Activated CD4-positive, alpha-beta memory T cell treated with anti-CD3 and anti-CD28 coated beads for 36 hours (primary cell): ENCODE data around the gene GLIPR1L1. TPM values are rescaled to one million over a fixed set of nuclear protein-coding genes. Genes with fewer than 3 reads are reported as not detected.

ENCODE experiments used
- CTCF ChIA-PET: fragments of 350-600 bp; sonication (Branson Sonifier 250); formaldehyde crosslinking; loops from one replicate; lab custom pipeline; 2021; ENCODE audit warnings: antibody characterized with exemption, inconsistent platforms; lab: Charles Lee
- POLR2A ChIA-PET: fragments of 350-600 bp; sonication (Branson Sonifier 250); formaldehyde crosslinking; loops from one replicate; lab custom pipeline; 2021; ENCODE audit warnings: antibody characterized with exemption; lab: Charles Lee
- DNase-seq: peaks from one replicate; pipeline ENCODE4 v3.0.0-alpha.2; 2020
- H3K27ac Mint-ChIP-seq: one replicate; pipeline ENCODE4 v1.8.0; 2021; ENCODE audit warnings: mixed read lengths
- H3K27me3 Mint-ChIP-seq: one replicate; pipeline ENCODE4 v1.8.0; 2021; ENCODE audit warnings: mixed read lengths
- H3K36me3 Mint-ChIP-seq: one replicate; pipeline ENCODE4 v1.8.0; 2021; ENCODE audit warnings: mixed read lengths
- H3K4me1 Mint-ChIP-seq: one replicate; pipeline ENCODE4 v1.8.0; 2021; ENCODE audit warnings: low read depth, mixed read lengths
- H3K4me3 Mint-ChIP-seq: one replicate; pipeline ENCODE4 v1.8.0; 2021; ENCODE audit warnings: mild to moderate bottlenecking, mixed read lengths
- H3K9me3 Mint-ChIP-seq: one replicate; pipeline ENCODE4 v1.8.0; 2021; ENCODE audit warnings: mixed read lengths
- intact Hi-C: fragments of 100-400 bp; cut with micrococcal nuclease; formaldehyde crosslinking; loops from one replicate; pipeline ENCODE4 v1.15.1; 2023
- total RNA-seq, 2 experiments: library from RNA; stranded (reverse); gene quantifications; one replicate each; pipeline ENCODE4 v1.2.3, GENCODE V29; 2021

The GLIPR1L1 gene
- total RNA-seq, 2 experiments from 2014 or later, result not detected

DNA sequence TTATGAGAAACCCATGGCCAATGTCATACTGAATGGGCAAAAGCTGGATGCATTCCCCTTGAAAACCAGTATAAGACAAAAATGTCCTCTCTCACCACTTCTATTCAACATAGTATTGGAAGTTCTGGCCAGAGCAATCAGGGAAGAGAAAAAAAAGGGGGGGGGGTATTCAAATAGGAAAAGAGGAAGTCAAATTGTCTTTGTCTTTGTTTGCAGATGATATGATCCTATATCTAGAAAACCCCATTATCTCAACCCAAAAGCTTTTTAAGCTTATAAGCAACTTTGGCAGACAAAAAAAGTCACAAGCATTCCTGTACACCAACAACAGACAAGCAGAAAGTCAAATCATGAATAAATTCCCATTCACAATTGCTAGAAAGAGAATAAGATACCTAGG, 19.5 kb downstream of the GLIPR1L1 start:
- Mint-ChIP-seq H3K27me3 (peaks cover 1% of the 10 kb centered on the region), H3K36me3 (peaks cover 18% of the 10 kb centered on the region), H3K27ac (no peak overlapping the region), H3K4me3 (no peak overlapping the region), H3K9me3 (peaks cover 25% of the 10 kb centered on the region), H3K4me1 (no peaks in the 10 kb centered on the region)
- ChIA-PET CTCF (interaction anchor here (0.9 kb wide), 1 partner anchor 151 kb away, joined by 4 read pairs; no protein-coding TSS in a partner anchor), POLR2A (no interaction called here)
- intact Hi-C loops, result no loop called here
- DNase-seq, result no peak

DNA sequence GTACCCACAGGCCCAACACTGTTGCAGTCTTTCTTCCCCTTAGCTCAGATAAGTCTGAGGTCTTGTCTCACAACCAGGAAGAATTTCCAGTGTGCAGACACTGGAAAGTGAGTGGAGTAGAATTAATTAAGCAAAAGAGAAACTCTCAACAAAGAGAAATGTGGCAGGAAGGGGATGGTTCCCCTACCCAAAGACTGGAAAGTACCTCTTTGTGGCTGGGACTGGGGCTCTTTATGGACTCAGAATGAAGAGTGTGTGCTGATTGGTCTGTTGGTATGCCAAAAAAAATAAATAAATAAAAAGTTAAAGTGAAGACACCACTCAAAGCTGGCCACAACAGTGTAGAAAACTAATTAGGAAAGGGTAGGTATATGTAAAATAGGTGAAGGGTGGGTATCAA, 26.4 kb downstream of the GLIPR1L1 start:
- CTCF ChIA-PET, result no interaction called here

DNA sequence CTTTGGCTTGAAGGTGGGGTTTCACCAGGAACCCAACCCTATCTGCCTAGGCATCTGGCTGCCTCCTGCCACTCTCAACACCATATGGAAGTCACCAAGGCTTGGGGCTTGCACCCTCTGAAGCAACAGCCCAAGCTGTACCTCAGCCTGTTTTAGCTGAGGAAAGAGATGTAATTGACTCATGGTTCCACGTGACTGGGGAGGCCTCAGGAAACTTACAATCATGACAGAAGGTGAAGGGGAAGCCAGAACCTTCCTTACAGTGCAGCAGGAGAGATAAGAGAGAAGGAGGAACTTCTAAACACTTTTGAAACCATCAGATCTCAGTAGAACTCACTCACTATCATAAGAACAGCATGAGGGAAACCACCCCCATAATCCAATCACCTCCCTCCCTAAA, 26.9 kb downstream of the GLIPR1L1 start:
- DNase-seq, result no peak
- Mint-ChIP-seq H3K27me3 (no peaks in the 10 kb centered on the region), H3K4me3 (no peak overlapping the region), H3K4me1 (peaks cover 13% of the 10 kb centered on the region), H3K9me3 (peaks cover 14% of the 10 kb centered on the region), H3K36me3 (peaks cover 2% of the 10 kb centered on the region), H3K27ac (no peak overlapping the region)
- intact Hi-C loops, result no loop called here
- ChIA-PET CTCF (no interaction called here), POLR2A (no interaction called here)

More for the DNA sequence above, 26.4 kb downstream of the GLIPR1L1 start:
- peaks cover 2% of the 10 kb centered on the region for H3K36me3 Mint-ChIP-seq
- intact Hi-C loops, result no loop called here
- no peak overlapping the region for H3K4me3 Mint-ChIP-seq
- DNase-seq, result no peak
- no peaks in the 10 kb centered on the region for H3K27me3 Mint-ChIP-seq
- peaks cover 14% of the 10 kb centered on the region for H3K9me3 Mint-ChIP-seq
- H3K27ac Mint-ChIP-seq, result no peak overlapping the region
- POLR2A ChIA-PET, result no interaction called here
- peaks cover 10% of the 10 kb centered on the region for H3K4me1 Mint-ChIP-seq

DNA sequence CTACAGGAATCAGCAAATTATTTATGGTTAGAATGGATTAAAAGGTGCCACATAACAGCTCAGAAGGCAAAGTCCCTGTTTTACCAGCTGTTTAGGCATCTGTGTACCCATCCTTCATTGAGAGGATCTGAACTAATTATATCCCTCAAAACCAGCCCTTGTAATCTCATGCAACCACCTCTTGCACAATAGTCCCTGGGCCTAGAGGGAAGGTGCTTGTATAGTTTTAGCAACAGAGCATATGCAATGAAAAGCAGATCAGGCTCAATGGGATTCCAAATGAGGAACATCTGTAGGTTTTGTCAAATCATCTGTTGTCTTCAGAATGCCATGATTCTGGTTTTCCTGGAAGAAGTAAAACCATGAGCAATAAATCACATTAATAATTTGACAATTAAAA, 30.4 kb downstream of the GLIPR1L1 start:
- peaks cover 11% of the 10 kb centered on the region for H3K9me3 Mint-ChIP-seq

DNA sequence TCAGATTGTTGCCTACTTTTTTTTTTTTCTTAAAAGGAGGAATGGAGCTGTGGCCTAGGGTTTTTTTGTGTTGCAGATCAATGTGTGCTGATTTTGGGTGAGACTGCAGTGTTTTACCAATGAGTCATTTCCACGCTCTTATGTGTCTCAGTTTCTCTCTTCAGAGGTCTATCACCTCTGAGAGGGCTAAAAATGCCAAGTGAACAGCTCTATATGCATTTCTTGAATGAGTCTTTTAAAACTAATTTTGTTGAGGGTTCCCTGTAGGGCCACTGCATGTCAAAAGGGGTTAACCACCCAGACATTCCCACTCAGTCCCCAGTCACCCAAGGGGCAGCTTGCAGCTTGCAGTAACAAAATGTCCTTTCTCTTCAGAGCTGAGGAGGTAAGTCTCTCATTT, 32.2 kb downstream of the GLIPR1L1 start:
- H3K9me3 Mint-ChIP-seq, result peaks cover 1% of the 10 kb centered on the region
- DNase-seq, result no peak
- POLR2A ChIA-PET, result no interaction called here
- intact Hi-C loops, result no loop called here
- H3K27ac Mint-ChIP-seq, result no peak overlapping the region
- no peaks in the 10 kb centered on the region for H3K36me3 Mint-ChIP-seq
- peaks cover 9% of the 10 kb centered on the region for H3K4me1 Mint-ChIP-seq
- no peaks in the 10 kb centered on the region for H3K27me3 Mint-ChIP-seq
- no peak overlapping the region for H3K4me3 Mint-ChIP-seq
- CTCF ChIA-PET, result interaction anchor here (1.6 kb wide), 1 partner anchor 118 kb away, joined by 4 read pairs; no protein-coding TSS in a partner anchor

More for the DNA sequence above, 30.4 kb downstream of the GLIPR1L1 start:
- Mint-ChIP-seq H3K4me1 (peaks cover 19% of the 10 kb centered on the region), H3K27ac (no peak overlapping the region), H3K36me3 (peaks cover 2% of the 10 kb centered on the region), H3K27me3 (no peaks in the 10 kb centered on the region), H3K4me3 (no peak overlapping the region)
- intact Hi-C loops, result no loop called here
- no peak for DNase-seq
- POLR2A ChIA-PET, result no interaction called here
- CTCF ChIA-PET, result interaction anchor here (0.7 to 1.0 kb wide), 2 partner anchors 31 to 683 kb away, joined by 3 read pairs; no protein-coding TSS in a partner anchor

DNA sequence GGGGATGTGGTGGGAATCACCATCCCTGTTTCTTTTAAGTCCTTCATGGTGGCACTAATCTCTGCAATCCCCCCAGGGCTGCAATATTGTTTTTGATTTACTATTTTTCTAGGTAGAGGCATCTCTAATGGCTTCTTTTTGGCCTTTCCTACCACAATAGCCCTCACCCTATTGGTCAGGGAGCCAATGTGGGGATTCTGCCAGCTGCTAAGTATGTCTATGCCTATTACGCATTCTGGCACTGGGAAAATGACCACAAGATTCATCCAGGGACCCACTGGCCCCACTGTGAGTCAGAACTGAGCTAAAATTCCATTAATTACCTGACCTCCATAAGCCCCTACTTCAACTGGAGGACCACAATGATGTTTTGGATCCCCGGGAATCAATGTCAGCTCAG, 40.5 kb downstream of the GLIPR1L1 start:
- ChIA-PET CTCF (interaction anchor here (1.3 kb wide), 1 partner anchor 16 kb away, joined by 4 read pairs; the partner anchor contains the start of gene GLIPR1L2), POLR2A (no interaction called here)
- Mint-ChIP-seq H3K27ac (no peak overlapping the region), H3K36me3 (no peaks in the 10 kb centered on the region), H3K4me3 (no peak overlapping the region), H3K9me3 (no peaks in the 10 kb centered on the region), H3K4me1 (no peaks in the 10 kb centered on the region), H3K27me3 (no peaks in the 10 kb centered on the region)
- DNase-seq, result no peak
- intact Hi-C loops, result no loop called here

DNA sequence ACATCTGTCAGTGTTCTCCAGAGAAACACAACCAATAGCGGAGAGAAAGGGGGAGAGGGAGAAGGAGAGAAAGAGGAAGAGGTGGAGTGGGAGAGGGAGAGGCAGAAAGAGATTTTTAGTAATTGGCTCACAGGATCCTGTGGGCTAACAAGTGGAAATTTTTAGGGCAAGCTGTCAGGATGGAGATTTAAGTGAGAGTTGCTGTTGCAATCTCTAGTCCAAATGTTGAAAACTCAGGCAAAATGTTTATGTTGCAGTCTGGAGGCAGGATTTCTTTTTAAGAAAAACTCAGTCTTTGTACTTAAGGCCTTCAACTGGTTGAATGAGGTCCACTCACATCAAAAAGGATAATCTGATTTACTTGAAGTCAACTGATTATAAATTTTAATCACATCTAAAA, 43.9 kb downstream of the GLIPR1L1 start:
- intact Hi-C loops, result no loop called here
- POLR2A ChIA-PET, result no interaction called here
- Mint-ChIP-seq H3K36me3 (no peaks in the 10 kb centered on the region), H3K27ac (no peak overlapping the region), H3K27me3 (no peaks in the 10 kb centered on the region), H3K4me3 (no peak overlapping the region), H3K9me3 (no peaks in the 10 kb centered on the region), H3K4me1 (no peaks in the 10 kb centered on the region)
- CTCF ChIA-PET, result no interaction called here
- no peak for DNase-seq

DNA sequence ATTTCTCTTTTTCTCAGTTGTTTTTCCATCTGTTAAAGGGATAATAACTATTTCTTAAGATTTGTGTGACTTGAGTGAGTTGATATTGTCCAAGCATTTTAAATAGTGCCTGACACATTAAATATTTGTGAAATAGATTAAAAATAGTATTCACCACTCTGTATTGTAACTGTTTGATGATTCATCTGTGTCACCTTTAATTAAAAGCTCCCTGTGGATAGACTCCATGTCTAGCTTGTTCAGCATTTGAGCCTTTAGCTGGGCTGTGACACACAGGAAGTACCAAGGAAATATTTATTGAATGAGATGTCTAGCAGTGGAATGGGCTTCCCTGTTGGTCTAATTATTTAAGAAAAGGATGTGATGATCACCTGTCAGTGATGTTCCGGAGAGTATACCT, 54.6 kb downstream of the GLIPR1L1 start:
- DNase-seq, result no peak
- H3K9me3 Mint-ChIP-seq, result peaks cover 4% of the 10 kb centered on the region
- H3K4me1 Mint-ChIP-seq, result peaks cover 34% of the 10 kb centered on the region
- ChIA-PET CTCF (no interaction called here), POLR2A (no interaction called here)
- peak overlapping the region; percentile 93 for H3K27ac Mint-ChIP-seq
- H3K27me3 Mint-ChIP-seq, result no peaks in the 10 kb centered on the region
- no peaks in the 10 kb centered on the region for H3K36me3 Mint-ChIP-seq
- H3K4me3 Mint-ChIP-seq, result no peak overlapping the region
- intact Hi-C loops, result no loop called here

DNA sequence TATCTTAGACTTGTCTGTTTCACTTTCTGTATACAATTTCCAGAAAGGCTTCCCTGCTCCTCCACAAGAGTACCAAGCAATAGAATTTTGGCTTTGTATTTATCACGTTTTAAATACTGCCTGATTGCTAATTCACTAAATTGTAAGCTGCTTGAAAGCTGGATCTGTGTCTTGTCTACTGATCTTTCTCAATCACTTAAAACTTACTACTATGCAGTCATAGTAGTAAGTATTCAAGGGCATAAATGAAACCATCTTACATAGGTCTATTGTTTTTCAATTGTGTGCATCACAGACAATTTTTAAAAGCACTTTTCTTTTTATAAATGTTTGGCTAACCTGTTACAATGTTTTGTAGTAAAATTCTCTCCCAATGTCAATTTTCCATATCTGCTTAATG, 55.2 kb downstream of the GLIPR1L1 start:
- H3K4me3 Mint-ChIP-seq, result peak overlapping the region; percentile 86
- intact Hi-C loops, result loop anchor here (2.0 to 5.0 kb wide), 2 partner anchors 631 to 852 kb away; partner anchors contain the start of gene ATXN7L3B
- H3K9me3 Mint-ChIP-seq, result peaks cover 4% of the 10 kb centered on the region
- CTCF ChIA-PET, result interaction anchor here (2.5 kb wide), 1 partner anchor 90 kb away, joined by 22 read pairs; the partner anchor contains the start of gene GLIPR1
- no peak for DNase-seq
- no peaks in the 10 kb centered on the region for H3K27me3 Mint-ChIP-seq
- POLR2A ChIA-PET, result no interaction called here
- H3K36me3 Mint-ChIP-seq, result no peaks in the 10 kb centered on the region
- H3K4me1 Mint-ChIP-seq, result peaks cover 34% of the 10 kb centered on the region
- peak overlapping the region; percentile 93 for H3K27ac Mint-ChIP-seq

DNA sequence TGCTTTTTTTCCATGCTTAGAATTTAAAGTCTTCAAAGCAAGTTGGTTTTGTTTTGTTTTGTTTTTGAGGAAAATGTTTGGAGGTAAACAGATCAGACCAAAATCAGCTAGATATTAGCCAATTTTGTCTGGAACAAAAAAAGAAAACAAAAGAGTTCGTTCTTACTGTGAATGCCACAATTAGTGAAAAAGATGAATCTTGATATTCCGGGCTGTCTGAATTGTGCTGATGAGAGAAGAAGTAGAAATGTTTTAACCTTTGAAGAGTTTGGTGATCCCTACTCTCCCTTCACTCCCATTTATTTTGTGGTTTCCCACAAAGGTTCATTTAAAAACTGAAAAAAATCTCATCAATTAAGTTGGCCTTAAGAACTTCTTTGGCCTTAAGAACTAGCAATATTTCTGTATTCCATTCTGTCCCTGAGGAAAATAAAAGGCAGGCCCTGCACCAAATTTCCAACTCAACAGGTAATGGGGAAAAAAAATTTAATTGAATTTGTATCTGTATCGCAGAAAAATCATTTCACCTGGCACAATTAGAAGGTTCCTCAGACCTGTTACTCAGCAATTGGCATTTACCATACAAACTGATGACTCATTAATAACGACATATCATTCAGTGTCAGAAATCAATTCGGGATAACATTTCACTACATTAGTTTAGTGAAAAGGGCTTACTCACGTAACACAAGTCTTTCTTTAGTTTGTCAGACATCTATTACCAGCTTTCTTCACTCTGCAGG, 55.9 kb downstream of the GLIPR1L1 start:
- POLR2A ChIA-PET, result interaction anchor here (0.6 to 1.6 kb wide), 5 partner anchors 88 to 641 kb away, joined by 3 to 5 read pairs (median 3); partner anchors contain the start of gene PHLDA1
- Mint-ChIP-seq H3K4me3 (peak overlapping the region; percentile 86), H3K36me3 (no peaks in the 10 kb centered on the region), H3K27ac (peak overlapping the region; percentile 93), H3K27me3 (no peaks in the 10 kb centered on the region), H3K9me3 (peaks cover 4% of the 10 kb centered on the region), H3K4me1 (peaks cover 34% of the 10 kb centered on the region)
- no peak for DNase-seq
- CTCF ChIA-PET, result interaction anchor here (0.7 to 2.5 kb wide), 12 partner anchors 10 to 641 kb away, joined by 3 to 22 read pairs (median 6); partner anchors contain the start of genes GLIPR1, GLIPR1L1 and PHLDA1
- intact Hi-C loops, result loop anchor here (2.0 to 5.0 kb wide), 2 partner anchors 630 to 853 kb away; partner anchors contain the start of gene ATXN7L3B

DNA sequence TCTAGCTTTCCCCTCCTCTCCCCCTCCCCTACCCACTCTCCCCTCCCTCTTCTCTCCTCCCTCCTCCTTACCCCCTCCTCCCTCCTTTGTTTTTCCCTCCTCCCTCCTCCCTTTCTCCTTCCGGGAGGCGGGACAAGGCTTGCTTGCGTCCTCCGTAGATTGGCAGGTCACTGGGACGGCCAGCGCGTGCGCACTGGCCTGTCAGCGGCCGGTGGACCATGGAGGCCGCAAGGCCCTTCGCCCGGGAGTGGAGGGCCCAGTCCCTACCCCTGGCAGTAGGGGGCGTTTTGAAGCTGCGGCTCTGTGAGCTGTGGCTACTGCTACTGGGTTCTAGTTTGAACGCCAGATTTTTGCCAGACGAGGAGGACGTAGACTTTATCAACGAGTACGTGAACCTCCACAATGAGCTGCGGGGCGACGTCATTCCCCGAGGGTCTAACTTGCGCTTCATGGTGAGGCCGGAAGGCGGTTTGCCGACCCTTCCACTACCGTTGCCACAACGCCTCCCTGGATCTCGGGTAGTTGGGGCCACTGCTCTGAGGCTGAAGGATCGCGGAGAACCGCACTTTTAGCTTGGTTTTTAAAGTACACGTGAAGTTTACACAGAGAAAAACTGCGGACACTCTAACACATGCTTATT, 56.5 kb downstream of the GLIPR1L1 start, which contains the start of gene GLIPR1L2:
Gene GLIPR1L2, plus strand, starts transcription at position 191 of the 640 bp plus-strand sequence. Its CDS starts 28 bp downstream, at position 219.
- H3K27me3 Mint-ChIP-seq, result no peaks in the 10 kb centered on the region
- H3K27ac Mint-ChIP-seq, result peak within 1 kb of the TSS; percentile 93
- POLR2A ChIA-PET, result interaction anchor here (0.6 to 1.6 kb wide), 7 partner anchors 87 to 694 kb away, joined by 3 to 5 read pairs (median 4); partner anchors contain the start of genes NAP1L1 and PHLDA1
- CTCF ChIA-PET, result interaction anchor here (0.6 to 2.5 kb wide), 25 partner anchors 11 to 1079 kb away, joined by 3 to 22 read pairs (median 4); partner anchors contain the start of genes GLIPR1, GLIPR1L1 and PHLDA1
- peaks cover 40% of the 10 kb centered on the region for H3K4me1 Mint-ChIP-seq
- peaks cover 4% of the 10 kb centered on the region for H3K9me3 Mint-ChIP-seq
- peak within 1 kb of the TSS; percentile 86 for H3K4me3 Mint-ChIP-seq
- DNase-seq, result peak; percentile 95
- H3K36me3 Mint-ChIP-seq, result no peaks in the 10 kb centered on the region
- intact Hi-C loops, result loop anchor here (1.0 to 5.0 kb wide), 8 partner anchors 45 to 854 kb away; partner anchors contain the start of genes ATXN7L3B, GLIPR1, GLIPR1L1 and KRR1
